ENCODE data around the gene TELO2.
"Not testable (repeated sequence)": the region's sequence is repeated elsewhere in the genome, so short reads cannot be mapped to it uniquely, and the experiment has no call there.

Gene TELO2

GRCh38 chr16:1466968-1467521, 26.1 kb upstream of the TELO2 start:
- no peak overlapping the region for H3K27ac ChIP-seq
- TF ChIP-seq ZFX (IDR thresholded peaks at IDR 0.05; ENCODE audit: borderline replicate concordance) (no peak), CTCF (IDR thresholded peaks at IDR 0.05) (no peak)

GRCh38 chr16:1468426-1468810, 24.7 kb upstream of the TELO2 start:
- no peak overlapping the region for H3K27ac ChIP-seq
- TF ChIP-seq CTCF (IDR thresholded peaks at IDR 0.05), result no peak
- no peak for TF ChIP-seq ZFX (IDR thresholded peaks at IDR 0.05; ENCODE audit: borderline replicate concordance)

DNA sequence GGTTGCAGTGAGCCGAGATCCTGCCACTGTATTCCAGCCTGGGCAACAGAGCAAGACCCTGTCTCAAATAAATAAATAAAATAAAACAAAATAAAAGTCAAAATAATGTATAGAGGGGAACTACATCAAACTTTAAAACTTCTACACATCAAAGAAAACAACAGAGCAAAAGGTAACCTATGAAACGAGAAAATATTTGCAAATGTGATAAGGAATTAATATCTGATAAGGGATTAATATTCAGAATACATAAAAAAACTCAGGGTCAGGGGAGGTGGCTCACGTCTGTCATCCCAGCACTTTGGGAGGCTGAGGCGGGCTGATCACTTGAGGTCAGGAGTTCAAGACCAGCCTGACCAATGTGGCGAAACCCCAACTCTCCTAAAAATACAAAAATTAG, 24.0 kb upstream of the TELO2 start:
- H3K27ac ChIP-seq, result not testable (repeated sequence)

DNA sequence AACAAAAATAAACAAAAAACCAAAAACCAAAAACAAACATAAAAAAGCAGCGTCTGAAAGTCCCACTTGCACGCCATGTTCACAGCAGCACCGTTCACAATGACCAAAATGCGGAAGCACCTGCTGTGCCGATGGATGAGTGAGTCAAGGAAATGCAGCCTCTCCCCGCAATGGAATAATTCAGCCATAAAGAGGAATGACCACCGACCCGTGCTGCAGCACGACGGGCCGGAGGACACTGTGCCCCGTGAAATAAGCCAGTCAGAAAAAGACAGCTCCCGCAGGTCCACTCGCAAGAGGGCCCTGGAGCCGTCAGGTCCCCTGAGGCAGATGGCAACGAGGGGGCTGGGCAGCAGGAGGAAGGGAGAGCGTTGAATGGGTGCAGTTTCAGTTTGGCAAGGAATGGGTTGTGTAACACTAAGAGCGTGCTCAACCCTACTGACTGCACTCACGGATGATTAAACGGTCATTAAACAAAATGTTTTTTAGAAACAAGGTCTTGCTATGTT, 23.4 kb upstream of the TELO2 start:
- no peak for TF ChIP-seq ZFX (IDR thresholded peaks at IDR 0.05; ENCODE audit: borderline replicate concordance)
- TF ChIP-seq CTCF (IDR thresholded peaks at IDR 0.05), result no peak
- no peak overlapping the region for H3K27ac ChIP-seq

DNA sequence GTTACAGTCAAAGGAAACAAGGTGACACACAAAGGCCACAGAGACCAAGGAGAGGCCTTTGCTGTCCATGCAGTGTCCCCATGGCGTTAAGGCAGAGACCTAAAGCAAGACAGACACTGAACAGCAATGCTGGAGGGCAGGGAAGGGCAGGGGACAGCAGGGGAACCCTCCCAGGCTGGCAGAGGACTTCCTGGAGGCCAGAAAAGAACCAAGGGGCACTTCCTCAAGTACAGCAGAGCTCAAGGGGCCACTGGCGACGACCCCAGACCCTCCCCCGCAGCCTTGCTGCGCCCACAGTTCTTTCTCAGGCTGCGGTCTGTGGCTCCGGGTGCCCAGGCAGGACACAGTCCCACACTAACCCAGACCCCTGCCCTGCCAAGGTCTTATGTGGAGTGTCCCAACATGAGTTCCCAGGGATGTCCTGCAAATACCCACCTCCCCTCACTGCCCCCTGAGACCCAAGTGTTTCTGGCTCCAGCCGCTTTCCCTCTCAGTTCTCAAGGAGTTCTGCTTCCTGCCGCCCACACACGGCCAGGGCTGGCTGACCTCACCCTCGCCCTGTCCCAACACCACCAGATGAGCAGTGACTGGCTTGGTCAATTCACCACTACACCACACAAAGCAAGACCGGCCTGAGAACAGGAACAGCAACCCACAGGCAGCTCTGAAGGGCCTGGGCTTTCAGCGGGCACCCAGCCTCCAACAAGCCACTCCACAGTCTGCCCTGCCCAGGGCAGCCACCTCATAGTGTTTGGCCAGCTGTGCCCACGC, 22.5 kb upstream of the TELO2 start:
- TF ChIP-seq CTCF (IDR thresholded peaks at IDR 0.05), result no peak
- TF ChIP-seq ZFX (IDR thresholded peaks at IDR 0.05; ENCODE audit: borderline replicate concordance), result no peak
- H3K27ac ChIP-seq, result no peak overlapping the region

DNA sequence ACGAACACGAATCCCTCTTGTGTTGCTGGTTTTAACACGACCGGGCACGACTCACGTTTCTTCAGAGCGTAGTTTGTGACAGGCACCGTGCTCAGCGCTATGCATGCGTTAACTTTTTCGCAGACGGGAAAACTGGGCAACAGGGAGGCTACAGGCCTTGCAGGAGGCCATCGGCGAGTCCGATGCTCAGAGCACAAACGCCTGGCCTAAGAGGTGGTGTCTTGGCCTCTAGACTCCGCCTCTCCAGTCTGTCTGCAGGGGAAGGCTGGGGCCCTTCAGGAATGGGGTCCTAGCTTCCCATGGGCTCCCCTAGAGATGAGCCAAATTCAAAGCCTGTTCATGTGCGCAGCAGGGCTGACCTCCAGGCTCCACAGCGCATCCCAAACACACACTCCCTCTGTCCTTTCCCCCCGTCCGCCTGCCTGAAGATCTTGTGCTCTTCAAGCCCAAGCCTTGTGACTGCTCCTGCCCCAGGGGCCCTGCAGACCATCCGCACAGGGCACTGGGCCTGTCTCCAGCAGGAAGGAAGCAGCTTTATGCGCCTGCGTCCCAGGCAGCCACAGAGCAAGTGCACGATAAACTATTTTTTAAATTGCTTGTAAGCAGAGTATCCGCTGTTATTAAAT, 21.5 kb upstream of the TELO2 start:
- TF ChIP-seq ZFX (IDR thresholded peaks at IDR 0.05; ENCODE audit: borderline replicate concordance), result no peak
- TF ChIP-seq CTCF (IDR thresholded peaks at IDR 0.05), result no peak
- no peak overlapping the region for H3K27ac ChIP-seq

DNA sequence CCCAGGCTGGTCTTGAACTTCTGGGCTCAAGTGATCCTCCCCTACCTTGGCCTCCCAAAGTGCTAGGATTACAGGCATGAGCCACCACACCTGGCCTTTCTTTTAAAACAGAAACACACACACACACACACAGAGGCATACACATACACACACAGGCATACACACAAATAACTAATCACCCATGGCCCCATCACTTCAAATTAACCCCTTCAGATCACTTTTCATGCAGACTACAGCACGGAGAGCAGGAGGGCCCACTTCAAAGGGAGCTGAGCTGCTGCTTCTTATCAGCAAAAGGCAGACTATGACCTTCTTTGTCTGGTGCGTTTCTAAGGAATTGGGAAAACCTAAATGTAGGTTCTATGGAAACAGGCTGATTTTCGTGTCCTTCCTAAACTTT, 20.2 kb upstream of the TELO2 start:
- TF ChIP-seq ZFX (IDR thresholded peaks at IDR 0.05; ENCODE audit: borderline replicate concordance) (no peak), CTCF (IDR thresholded peaks at IDR 0.05) (no peak)

More for the DNA sequence above, 20.2 kb upstream of the TELO2 start:
- H3K27ac ChIP-seq, result no peak overlapping the region
